Ascending aorta (tissue), 2 donors: Measurements from ENCODE around the gene HMGCL. TPM values are rescaled to one million over a fixed set of nuclear protein-coding genes. Genes with fewer than 3 reads are reported as not detected.
"Not testable (repeated sequence)": the region's sequence is repeated elsewhere in the genome, so short reads cannot be mapped to it uniquely, and the experiment has no call there.

ENCODE experiments used
- DNase-seq, 2 donors: peaks; one replicate each; pipeline ENCODE4 v3.0.0-alpha.2; 2019; ENCODE audit warnings: low spot score in 2 of 2
- H3K27ac ChIP-seq, 2 donors: fragments of 200-600 bp; sonication (generic); one replicate each; pipeline ENCODE4 v1.5.1; 2016 to 2017; ENCODE audit warnings: mild to moderate bottlenecking in 1 of 2
- H3K27me3 ChIP-seq: fragments of 200-600 bp; sonication (generic); one replicate; pipeline ENCODE4 v1.5.1; 2017
- H3K36me3 ChIP-seq, 2 donors: fragments of 200-600 bp; sonication (generic); one replicate each; pipeline ENCODE4 v1.5.1; 2016
- H3K4me1 ChIP-seq, 2 donors: fragments of 200-600 bp; sonication (generic); one replicate each; pipeline ENCODE4 v1.5.1; 2016 to 2017; ENCODE audit warnings: mild to moderate bottlenecking in 1 of 2
- H3K4me3 ChIP-seq, 2 donors: fragments of 200-600 bp; sonication (generic); one replicate each; pipeline ENCODE4 v1.5.1; 2016 to 2017; ENCODE audit warnings: mild to moderate bottlenecking in 1 of 2
- H3K9me3 ChIP-seq, 2 donors: fragments of 200-600 bp; sonication (generic); one replicate each; pipeline ENCODE4 v1.5.1; 2016
- CTCF ChIP-seq, 3 experiments: fragments of 200-600 bp in 2 of 3; fragments of 450-650 bp in 1 of 3; sonication (generic) in 2 of 3; IDR thresholded peaks; one replicate each; pipeline ENCODE4 v1.5.1; 2016 to 2019; ENCODE audit warnings: antibody characterized with exemption in 3 of 3, mild to moderate bottlenecking in 1 of 3, moderate library complexity in 1 of 3
- intact Hi-C: fragments of 100-400 bp; cut with DNase I; formaldehyde crosslinking; loops from one replicate; pipeline ENCODE4 v1.15.1; 2023
- total RNA-seq: library from RNA; depleted of rRNA; stranded (reverse); fragments of >200 nt; gene quantifications from one replicate; pipeline ENCODE4 v1.1.0, GENCODE V29; 2016

Gene HMGCL
- total RNA-seq, 1 donor from 2014 or later = 7.3 TPM

GRCh38 chr1:23836037-23836436, 10.8 kb upstream of the HMGCL start:
- Histone ChIP-seq H3K4me3 (no peak overlapping the region), H3K9me3 (no peaks in the 10 kb centered on the region), H3K27ac (no peak overlapping the region), H3K4me1 (peaks cover 0 to 6% of the 10 kb centered on the region in 2 donors), H3K27me3 (no peaks in the 10 kb centered on the region), H3K36me3 (no peaks in the 10 kb centered on the region)
- no peak for TF ChIP-seq CTCF (IDR thresholded peaks at IDR 0.05)
- no peak for DNase-seq
- intact Hi-C loops = no loop called here

DNA sequence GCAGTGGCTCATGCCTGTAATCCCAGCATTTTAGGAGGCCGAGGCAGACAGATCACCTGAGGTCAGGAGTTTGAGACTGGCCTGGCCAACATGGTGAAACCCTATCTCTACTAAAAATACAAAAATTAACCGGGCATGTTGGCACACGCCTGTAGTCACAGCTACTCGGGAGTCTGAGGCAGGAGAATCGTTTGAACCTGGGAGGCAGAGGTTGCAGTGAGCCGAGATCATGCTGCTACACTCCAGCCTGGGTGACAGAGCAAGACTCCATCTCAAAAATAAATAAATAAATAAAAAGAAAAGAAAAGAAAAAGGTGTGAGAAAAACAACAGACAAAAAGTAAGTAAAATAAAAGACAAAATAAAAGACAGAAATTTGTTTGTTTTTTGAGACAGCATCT, 8.9 kb upstream of the HMGCL start:
- H3K9me3 ChIP-seq, H3K4me3 ChIP-seq, H3K27me3 ChIP-seq, H3K4me1 ChIP-seq, H3K27ac ChIP-seq, H3K36me3 ChIP-seq, DNase-seq, intact Hi-C loops: not testable (repeated sequence)

GRCh38 chr1:23827717-23828116, 2.5 kb upstream of the HMGCL start:
- no peak for DNase-seq
- H3K27me3 ChIP-seq = no peaks in the 10 kb centered on the region
- intact Hi-C loops = no loop called here
- H3K27ac ChIP-seq = no peak overlapping the region
- H3K4me3 ChIP-seq = no peak overlapping the region
- H3K9me3 ChIP-seq = no peaks in the 10 kb centered on the region
- no peak for TF ChIP-seq CTCF (IDR thresholded peaks at IDR 0.05)
- no peaks in the 10 kb centered on the region for H3K36me3 ChIP-seq
- peaks cover 0 to 6% of the 10 kb centered on the region in 2 donors for H3K4me1 ChIP-seq

DNA sequence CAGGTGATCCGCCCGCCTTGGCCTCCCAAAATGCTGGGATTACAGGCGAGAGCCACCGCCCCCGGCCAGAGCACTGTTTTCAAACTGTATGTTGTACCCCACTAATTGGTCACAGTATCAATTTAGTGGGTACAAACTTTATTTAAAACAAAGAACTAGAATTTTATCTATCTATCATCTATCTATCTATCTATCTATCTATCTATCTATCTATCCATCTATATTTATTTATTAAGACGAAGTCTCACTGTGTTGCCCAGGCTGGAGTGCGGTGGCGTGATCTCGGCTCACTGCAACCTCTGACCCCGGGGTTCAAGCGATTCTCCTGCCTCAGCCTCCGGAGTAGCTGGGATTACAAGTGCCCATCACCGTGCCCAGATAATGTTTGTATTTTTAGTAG, 1.4 kb upstream of the HMGCL start:
- H3K4me3 ChIP-seq, H3K27ac ChIP-seq, H3K9me3 ChIP-seq, intact Hi-C loops, H3K27me3 ChIP-seq, H3K36me3 ChIP-seq, H3K4me1 ChIP-seq, DNase-seq: not testable (repeated sequence)

DNA sequence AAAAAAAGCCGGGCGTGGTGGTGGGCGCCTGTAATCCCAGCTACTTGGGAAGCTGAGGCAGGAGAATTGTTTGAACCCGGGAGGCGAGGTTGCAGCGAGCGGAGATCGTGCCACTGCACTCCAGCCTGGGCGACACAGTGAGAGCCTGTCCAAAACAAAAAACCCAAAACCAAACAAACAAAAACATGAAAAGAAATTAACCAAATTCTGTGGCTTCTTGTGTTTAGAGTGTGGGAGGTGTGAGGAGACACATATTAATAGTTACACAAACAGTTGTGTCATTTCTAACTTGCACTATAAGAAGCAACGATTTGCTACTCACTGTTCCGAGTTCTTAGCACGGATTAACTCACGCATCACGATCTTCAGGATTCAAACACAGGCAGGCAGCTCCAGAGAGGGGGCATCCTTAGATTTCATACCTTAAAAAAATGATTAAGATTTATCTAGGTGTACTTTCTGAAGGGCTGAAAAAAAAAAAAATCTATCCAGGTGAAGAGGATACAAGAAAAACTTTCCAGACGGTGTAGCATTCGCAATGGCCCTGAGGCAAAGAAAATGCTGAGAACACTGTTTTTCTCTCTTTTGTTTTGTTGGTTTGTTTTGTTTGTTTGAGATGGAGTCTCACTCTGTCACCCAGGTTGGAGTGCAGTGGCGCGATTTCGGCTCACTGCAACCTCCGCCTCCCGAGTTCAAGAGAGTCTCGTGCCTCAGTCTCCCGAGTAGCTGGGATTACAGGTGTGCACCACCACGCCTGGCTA, 713 bp upstream of the HMGCL start:
- no peaks in the 10 kb centered on the region for H3K9me3 ChIP-seq
- peaks cover 0 to 6% of the 10 kb centered on the region in 2 donors for H3K4me1 ChIP-seq
- no peak for DNase-seq
- no peaks in the 10 kb centered on the region for H3K27me3 ChIP-seq
- no peaks in the 10 kb centered on the region for H3K36me3 ChIP-seq
- H3K4me3 ChIP-seq = peak overlapping the region; percentile 77 to 97
- TF ChIP-seq CTCF (IDR thresholded peaks at IDR 0.05) = no peak
- peak overlapping the region; percentile 97 for H3K27ac ChIP-seq
- intact Hi-C loops = loop anchor here (2.0 kb wide), 2 partner anchors 23 to 41 kb away; no protein-coding TSS in a partner anchor

DNA sequence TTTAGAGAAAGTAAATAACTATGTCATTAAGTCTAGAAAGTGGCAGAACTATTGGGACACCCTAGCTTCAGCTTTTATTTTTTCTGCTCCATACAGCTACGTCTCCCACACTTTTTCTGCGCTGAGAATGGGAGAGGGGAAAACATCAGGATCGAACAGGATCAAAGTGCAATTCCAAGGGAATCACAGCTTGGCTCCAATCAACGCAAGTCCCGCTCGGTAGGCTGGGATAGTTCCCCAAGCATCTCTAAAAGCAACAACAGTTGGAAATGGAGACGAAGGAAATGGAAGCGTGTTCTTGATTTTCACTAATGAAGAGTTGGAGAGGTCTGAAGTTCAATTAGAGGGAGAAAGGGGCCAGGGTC, 536 bp downstream of the HMGCL start:
- H3K4me3 ChIP-seq = peak overlapping the region; percentile 77 to 97
- intact Hi-C loops = loop anchor here (2.0 kb wide), 2 partner anchors 22 to 42 kb away; no protein-coding TSS in a partner anchor
- peak overlapping the region; percentile 97 for H3K27ac ChIP-seq
- H3K4me1 ChIP-seq = peaks cover 0 to 6% of the 10 kb centered on the region in 2 donors
- no peak for DNase-seq
- no peaks in the 10 kb centered on the region for H3K9me3 ChIP-seq
- no peaks in the 10 kb centered on the region for H3K27me3 ChIP-seq
- peaks cover 0 to under 1% of the 10 kb centered on the region in 2 donors for H3K36me3 ChIP-seq
- no peak for TF ChIP-seq CTCF (IDR thresholded peaks at IDR 0.05)
